Measurements from ENCODE around the gene CALHM2. TPM values are rescaled to one million over a fixed set of nuclear protein-coding genes. Genes with fewer than 3 reads are reported as not detected.
A peak's percentile ranks its signal among the peaks of the same experiment; 100 is the strongest.

The CALHM2 gene
- total RNA-seq, 1 donor from 2014 or later: 0.80 TPM

DNA sequence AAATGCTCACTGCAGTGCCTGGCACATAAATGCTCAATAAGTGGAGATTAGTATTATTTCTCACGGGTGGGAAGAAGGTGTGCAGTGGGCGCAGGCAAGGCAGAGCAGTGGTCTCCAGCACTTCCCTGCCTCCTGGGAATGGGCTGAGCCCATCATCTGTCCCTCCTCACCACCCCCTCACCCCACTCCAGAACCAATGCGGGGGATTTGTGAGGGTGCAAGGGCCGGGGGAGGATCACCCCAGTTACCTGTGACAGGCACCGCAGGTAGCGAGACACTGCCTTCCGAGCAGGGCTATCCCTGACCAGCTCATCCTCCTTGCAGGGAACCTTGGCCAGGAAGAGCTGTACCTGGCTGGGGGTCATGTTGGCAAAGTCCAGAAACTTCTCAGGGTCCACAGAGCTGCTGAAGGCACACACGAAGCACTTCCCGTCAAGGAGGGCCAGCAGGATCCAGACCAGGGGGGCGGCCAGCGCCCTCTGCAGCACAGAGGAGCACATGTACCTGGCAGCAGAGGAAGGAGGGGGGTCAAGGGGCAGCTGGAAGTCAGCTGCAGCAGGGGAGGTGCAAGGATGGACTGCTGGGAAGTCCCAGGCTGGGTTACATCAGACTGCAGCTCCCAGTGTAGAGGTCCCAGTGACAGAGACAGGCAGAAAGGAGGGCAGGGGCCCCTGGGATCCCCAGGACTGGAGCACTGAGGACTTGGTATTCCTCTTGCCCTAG is 24.0 kb upstream of the CALHM2 start:
- no peak for DNase-seq (ENCODE audit: low read depth)

DNA sequence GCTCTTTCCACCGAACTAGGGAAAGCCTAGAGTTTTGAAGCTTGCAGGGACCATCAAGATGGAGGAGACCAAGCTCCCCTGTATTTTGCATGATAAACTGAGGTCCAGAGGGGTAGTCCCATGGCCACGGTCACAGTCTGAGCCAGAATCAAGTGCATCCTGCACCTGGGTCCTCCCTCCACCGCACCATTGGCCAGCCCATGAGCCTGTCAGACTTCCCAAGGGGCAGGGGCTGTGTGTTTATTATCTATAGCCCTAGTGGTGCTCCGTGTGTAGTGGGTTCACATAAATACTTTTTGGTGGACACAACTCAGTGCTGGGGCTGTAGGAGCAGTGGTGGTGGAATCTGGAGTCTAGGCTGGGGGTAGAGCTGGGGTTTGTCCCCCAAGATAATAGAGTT is 23.3 kb upstream of the CALHM2 start:
- DNase-seq (ENCODE audit: low read depth): no peak

DNA sequence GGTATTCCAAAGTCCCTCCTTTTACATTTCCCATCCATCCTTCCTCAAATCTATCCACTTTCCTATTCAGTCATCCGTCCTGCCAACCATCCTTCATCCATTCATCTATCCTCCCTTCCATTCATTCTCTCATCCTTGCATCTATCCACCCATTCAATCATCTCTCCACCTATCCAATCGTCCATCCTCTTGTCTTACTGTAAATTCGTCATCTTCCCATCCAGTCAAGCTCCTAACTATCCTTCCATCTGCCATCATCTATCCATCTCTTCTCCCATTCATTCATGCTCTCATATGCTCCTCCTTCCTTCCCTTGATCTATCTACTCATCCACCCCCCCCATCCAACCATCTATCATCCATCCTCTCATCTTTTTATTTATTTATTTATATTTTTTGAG is 21.9 kb upstream of the CALHM2 start:
- DNase-seq (ENCODE audit: low read depth): no peak

DNA sequence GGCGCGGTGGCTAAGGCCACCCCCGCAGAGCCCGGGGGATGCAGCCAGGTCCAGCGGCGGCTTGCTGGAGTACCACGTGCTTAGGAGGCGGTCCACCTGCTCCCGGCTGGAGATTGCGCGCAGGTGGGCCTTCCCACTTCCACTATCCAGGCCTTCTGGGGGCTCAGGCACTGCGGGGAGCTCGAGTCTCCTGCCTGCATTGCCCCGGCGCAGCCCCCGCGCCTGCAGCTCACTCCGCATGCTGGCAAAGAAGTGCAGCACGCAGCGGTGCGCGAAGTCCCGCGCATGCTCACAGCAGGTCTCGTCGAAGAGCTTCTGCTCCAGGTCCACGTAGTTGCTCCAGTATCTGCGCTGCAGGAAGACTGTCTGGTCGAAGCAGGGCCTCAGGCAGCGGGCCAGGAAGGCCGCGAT is 21.1 kb upstream of the CALHM2 start:
- no peak for DNase-seq (ENCODE audit: low read depth)

DNA sequence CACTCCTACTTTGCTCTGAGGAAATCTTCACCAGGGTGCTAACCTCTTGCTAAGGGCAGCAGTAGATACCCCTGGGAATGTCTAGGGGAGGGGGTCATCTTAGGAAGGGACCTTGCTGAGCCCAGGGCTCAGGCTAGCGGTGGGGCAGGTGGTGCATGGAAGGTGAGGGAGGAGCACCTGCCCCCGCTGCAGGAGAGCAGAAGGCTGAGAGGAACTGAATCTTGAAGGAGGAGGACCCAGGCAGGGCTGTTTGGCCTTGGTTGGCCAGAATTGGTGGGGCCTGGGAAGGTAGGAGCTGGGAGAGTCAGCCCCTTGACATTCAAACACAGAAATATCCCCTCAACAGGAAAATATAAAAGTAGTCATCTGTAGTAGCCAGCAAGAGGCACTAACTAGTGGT is 19.8 kb upstream of the CALHM2 start:
- DNase-seq (ENCODE audit: low read depth): no peak

DNA sequence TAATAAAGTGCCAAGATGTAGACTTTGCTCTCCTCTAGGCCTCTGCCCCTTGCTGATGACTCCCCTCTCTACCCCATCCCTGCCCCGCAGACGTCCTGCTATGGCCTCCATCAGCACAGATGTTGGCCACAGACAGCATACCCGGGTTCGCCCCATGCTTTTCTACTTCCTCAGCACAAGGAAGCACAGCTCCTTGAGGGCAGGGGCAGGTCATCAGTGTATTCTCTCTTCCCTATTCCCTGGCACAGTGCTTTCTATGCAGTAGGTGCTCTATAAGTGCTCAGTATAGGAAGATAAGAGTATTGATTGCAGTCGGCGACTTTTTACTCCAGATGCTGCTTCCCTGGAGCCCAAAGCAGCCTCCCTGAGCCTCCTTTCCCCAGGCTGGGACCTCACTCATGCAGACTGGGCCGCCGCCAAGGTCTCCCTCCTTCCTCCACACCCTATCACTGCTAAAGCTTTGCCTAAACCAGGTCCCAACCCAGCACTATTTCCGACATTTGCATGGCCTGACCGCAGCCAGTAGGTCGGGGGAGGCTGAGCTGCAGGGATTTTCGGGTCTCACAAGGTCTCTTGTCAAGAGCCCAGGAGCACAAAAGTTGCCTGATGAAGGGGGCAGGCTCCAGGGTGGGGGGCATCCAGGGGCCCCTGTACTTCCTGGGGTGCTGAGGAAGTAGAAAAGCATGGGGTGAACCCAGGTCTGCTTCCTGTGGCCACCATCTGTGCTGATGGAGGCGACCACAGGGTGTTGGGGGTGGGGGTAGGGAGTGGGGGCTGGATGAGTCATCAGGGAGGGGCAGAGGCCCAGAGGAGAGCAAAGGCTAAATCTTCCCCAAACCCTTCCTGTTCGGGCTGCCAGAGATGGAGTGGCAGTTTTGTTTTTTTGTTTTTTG is 18.8 kb upstream of the CALHM2 start:
- DNase-seq (ENCODE audit: low read depth): no peak

DNA sequence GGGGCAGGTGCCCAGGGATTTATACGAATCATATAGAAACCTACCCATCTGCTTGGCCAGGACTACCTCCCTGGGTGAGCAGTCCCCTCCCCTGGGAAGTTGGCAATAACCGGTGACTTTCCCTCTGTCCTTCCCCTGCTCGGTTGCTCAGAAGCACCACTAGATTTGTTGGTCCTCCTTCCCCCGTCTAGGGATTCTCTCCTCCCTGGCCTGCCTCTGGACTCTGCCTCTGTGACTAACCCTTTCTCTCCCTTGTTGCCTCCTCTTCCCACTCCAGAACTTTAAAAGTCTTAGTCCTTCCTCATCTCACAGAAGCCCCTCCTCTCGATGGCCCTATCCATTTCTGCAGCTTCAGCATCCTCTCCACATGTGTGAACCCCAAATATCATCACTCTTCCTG is 17.0 kb upstream of the CALHM2 start:
- DNase-seq (ENCODE audit: low read depth): no peak

DNA sequence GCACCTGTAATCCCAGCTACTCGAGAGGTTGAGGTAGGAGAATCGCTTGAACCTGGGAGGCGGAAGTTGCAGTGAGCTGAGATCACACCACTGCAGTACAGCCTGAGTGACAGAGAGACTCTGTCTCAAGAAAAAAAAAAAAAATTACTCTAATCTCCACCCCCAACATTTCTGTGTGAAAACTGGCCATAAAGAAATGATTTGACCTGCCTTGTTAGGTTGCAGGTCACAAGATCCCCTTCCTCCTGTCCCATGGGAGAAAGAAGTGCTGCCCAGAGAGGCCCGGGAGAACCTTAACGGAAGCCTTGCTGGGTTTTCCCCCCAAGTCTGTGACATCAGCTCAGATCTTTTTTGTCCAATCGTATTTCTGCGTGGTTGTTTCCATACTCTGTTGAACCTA is 15.2 kb upstream of the CALHM2 start:
- no peak for DNase-seq (ENCODE audit: low read depth)

DNA sequence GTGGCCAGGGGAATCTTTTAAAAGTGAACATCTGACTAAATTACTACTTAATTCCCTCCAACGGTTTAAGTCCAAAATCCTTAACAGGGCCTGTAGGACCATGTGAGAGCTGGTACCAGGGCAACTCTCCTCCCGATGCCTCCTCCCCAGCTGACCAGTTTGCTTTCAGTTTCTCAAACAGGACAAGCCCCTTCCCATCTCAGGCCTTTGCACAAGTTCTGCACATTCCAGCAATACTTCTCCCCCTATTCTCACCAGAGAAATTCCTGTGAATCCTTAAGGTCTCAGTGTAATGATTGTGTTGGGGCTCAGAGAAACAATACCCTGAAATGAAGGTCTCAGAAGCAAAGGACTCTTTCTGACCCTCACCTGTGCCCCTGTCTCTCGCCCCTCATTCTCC is 14.6 kb upstream of the CALHM2 start:
- peak; percentile 42 for DNase-seq (ENCODE audit: low read depth)

DNA sequence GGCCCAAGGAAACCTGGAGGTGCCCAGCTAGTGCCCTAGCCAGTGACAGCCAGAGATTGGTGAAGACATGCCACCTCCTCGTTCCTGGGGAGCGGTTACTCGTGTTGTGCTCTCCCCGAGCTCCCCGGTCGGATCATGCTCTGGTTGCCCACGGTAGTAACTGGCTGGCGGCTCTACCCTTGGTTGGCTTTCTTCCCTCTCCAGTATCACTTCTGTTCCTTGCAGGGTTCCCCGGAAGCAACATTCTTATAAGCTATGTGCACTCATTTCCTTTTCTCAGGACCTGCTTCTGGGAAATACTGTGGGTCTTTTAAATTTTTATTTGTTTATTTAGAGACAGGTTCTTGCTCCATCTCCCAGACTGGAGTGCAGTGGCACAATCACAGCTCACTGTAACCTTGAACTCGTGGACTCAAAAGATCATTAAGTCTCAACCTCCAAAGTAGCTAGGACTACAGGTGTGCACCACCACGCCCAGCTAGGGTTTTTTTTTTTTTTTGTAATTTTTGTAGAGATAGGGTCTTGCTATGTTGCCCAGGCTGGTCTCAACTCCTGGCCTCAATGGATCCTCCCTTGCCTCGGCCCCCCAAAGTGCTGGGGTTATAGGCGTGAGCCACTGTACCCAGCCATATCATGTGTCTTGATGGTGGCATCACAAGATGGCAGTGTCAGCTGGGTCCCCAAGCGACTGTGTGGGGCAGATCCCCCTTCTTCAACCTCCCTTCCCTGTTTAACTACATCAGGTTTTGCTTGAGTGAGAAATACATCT is 13.4 kb upstream of the CALHM2 start:
- no peak for DNase-seq (ENCODE audit: low read depth)

DNA sequence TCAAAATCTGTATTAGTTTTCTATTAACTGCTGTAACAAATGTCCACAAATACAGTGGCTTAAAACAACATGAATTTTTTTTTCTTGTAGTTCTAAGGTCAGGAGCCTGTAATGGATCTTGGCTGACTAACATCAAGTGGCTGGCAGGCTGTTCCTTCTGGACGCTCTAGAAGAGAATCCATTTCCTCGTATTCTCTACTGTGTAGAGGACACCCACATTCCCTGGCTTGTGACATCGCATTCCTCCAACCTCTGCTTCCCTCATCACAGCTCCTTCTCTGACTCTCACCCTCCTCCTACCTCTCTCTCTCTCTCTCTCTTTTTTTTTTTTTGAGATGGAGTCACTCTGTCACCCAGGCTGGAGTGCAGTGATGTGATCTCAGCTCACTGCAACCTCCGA is 11.3 kb upstream of the CALHM2 start:
- DNase-seq (ENCODE audit: low read depth): peak; percentile 49

DNA sequence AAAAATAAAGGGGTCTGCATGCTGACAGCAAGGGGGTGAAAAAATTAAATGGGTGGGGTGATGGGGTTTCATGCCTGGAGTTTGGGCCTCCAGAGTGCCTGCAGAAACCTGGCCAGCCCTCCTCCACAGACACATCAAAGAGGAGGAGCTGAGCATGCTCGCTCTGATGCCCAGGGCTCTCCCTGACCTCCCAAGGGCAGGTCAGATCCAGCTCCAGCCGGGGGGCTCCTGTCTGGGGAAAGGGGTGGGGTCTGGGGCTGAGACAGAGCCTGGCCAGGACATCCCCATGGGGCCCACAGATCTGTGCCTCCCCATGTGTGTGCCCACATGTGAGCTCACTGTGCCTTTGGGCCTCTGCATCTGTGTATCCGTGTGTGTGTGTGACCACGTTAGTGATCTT is 7.4 kb upstream of the CALHM2 start:
- no peak for DNase-seq (ENCODE audit: low read depth)

DNA sequence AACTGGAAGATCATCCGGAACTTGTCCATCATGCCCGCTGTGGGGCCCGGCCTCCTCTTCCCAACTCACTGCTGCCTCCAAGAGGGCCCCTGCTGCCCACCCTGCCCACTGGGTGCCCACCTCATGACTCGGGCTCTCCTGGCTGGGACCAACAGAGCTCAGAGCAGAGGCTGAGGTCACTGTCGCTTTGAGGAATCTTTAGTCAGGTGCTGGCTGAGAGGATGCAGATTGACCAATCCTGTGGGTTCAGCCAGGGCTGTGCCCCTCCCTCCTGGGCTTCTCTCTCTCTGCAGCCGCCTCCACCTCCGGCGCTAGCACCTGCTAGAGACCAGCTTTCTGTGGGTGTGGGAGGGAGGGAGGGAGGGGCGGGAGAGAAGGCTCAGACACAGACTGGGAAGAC is 6.5 kb upstream of the CALHM2 start, which contains the start of gene CALHM1:
CALHM1 (minus strand) TSS at position 181 of the 400 bp plus-strand sequence; CDS start at position 32, 149 bp downstream.
- DNase-seq (ENCODE audit: low read depth): no peak

DNA sequence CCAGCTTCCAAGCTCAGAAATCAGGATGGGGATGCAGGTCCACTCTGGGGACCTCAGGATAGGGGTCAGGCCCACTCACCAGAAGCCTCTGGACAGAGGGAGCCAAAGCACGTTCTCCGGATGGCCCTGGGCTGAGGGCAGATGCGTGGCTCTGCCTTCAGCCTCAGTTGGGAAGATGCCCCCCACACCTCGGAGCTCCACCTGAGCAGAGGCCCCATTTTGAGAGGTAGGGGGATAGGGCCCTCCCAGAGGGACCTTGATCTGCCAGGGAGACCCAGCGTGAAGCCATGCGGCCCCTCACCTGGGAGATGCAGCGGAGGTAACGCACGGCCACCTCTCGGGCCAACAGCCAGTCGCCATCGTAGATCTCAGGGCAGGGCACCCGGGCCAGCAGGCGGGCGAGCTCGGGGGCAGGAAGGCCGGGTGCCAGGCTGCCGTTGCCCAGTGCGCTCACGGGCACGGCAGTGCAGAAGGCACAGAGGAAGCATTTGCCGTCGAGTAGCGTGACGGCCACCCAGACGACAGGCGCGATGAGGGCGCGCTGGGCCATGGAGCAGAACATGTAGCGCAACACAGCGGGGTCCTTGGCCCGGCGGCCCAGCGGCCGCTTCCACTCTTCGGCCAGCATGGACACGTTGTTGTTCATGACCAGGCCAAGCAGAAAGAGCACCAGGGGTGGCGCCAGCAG is 5.9 kb upstream of the CALHM2 start:
- DNase-seq (ENCODE audit: low read depth): no peak

DNA sequence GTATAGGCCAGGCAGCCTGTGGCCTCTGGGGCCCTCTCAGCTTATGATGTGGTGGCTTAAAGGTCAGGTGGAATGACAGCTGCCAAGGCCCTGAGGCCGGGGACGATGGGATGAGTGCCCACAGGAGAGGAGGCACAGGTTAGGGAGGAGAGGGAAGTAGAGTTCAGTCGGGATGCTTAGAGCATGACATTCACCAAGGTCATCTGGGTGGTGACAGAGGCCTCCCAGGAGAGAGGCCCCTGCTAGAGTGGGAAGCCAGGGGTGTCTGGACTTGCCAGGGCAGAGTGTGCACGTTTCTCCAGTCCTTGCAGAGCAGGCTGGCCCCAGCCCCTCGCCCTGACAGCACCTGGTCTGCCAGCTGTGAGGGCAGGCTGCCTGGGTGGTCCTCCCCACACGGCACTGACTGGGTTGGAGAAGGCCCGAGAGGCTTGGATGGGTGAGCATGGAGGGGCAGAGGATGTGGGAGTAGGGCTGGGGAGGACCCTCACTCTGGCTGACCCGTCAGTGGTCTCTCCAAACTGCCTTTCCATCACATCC is 5.1 kb upstream of the CALHM2 start:
- DNase-seq (ENCODE audit: low read depth): no peak

DNA sequence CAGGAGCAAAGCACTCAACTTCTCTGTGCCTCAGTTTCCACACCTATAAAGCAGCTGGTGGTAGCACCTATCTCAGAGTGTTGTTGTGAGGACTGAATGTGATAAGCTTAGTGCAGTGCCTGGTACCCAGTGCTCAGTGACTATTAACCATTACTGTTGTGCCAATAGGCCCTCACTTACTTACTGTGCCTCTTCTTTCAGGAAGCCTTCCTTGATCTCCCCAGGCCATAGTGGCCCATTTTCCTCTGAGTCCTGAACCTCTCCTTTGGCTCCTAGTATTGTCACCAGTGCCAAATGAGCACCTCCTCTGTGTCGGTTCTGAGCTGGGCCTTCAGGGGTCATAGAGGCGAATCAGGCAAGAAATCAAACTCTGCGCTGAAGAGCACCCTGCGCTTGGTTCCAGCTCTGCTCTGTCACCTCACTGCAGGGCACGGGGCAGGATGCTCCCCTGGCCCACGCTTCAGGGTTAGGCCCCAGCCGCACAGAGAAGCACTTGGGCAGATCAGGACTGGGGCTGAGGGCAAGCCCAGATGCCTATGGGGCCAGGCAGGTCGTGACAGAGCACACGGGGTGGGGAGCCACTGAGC is 4.0 kb upstream of the CALHM2 start:
- DNase-seq (ENCODE audit: low read depth): no peak

DNA sequence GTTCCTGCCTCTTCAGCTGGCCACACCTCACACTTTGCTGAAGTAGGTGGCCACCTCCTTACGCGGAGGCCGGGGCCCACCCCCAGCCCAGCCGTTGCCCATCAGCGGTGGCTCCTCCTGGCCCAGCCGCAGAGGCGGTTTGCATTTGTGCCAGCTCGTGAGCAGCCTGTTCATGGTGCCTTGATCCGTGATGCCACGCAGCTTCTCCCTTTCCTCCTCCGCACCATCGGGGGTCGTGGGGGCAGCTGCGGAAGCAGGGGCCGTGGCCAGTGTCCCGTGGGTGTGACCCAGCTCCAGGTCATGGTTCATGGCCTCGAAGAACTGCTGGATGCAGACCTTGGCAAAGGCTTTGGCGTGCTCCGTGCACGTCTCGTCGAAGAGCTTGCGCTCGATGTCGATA is 3.1 kb upstream of the CALHM2 start:
- DNase-seq (ENCODE audit: low read depth): no peak

DNA sequence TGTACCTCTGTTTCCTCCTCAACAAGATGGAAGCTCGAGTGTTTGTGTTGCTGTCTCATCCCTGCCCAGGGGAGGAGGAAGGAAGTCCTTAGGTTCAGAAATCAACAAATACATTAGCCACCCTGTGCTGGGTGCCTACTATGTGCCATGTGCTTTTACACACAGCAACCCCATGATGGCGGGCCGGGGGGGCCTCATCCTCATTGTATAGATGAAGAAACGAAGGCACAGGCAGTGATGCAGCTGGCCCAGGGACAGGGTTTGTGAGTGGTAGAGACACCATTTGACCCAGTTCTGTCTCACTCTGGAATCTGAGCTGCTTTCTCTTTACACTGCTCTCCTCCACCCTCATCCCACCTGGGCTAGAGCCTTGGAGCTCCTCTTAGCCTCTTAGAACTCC is 1.9 kb upstream of the CALHM2 start:
- no peak for DNase-seq (ENCODE audit: low read depth)

DNA sequence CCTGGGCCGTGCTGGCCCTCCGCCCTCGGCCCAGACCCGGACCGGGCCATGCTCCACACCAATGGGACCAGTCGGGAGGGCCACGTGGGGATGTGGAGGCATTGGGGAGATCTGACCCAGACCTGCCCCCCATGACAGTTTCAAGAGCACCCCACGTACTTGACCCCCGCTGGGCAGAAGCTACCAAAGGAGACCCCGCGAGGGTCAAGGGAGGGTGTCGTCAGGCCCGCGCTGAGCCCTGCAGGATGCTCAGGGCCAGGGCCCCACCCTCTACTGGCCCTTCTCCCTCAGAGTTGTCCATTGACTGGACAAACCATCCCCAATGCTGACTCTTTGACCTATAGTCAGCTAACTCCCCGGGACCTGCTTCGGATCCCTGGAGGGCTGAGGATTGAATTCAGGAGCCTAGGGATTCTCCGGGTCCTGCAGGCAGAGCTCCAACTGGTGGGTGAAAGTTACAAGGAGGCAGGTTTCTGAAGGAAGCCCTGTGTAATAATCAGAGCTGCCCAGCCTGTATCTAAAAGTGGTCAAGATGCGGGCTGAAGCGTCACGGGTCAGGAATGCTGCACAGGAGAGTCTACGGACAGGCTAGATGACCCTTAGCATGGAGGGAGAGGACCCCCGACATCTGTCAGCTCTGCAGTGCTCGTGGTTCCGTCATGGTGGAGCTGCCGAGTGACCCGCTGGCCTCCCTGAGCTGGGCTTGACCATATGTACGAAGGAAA is 498 bp upstream of the CALHM2 start:
- DNase-seq (ENCODE audit: low read depth): no peak

DNA sequence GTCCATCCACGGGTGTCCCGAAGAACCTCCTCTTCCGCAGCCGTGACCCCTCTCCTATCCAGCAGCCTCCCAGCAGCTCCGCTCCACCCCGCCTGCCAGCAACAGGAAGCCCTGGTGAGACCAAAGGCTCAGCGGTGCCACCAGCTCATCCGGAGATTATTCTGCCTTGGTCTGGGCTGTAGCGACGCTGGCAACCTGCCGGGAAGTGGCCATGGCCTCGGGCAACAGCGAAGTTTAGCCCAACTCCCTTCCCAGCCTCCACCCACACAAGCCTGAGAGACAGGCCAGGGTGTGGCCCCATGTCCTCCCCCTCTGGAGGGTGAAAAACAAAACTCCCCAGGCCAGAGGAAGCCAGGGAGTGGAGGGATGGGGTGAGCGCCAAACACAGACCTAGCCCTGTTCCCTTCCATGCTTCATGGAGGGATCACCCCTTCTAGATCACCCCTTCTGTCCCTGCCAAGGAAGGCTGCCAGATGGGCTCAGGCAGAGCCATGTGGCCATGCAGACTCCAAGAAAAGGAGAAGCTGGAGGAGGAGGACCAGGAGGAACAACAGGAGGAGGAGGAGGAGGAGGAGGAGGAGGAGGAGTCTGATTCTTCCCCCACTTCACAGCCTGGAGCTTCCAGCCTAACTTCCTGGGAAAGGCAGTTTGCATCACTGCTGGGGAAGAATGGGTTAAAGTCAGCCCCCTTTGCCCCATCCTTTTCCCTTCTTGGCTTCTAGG is 918 bp downstream of the CALHM2 start:
- DNase-seq (ENCODE audit: low read depth): peak; percentile 30
